D721Med (cell line): ENCODE results near the gene DSTN.
A peak's percentile ranks its signal among the peaks of the same experiment; 100 is the strongest.

ENCODE experiments used
- DNase-seq: peaks from one replicate; pipeline ENCODE4 v3.0.0; 2011; ENCODE audit warnings: low spot score; ENCODE audit not compliant: insufficient read length
- FAIRE-seq: peaks from 2 replicates; lab custom pipeline; 2011; peaks lifted over from hg19 to GRCh38; lab: Jason Lieb, UNC
- CTCF ChIP-seq: IDR thresholded peaks from 2 replicates; pipeline ENCODE4 v1.5.1; 2012; ENCODE audit warnings: mild to moderate bottlenecking, control low read depth; ENCODE audit not compliant: insufficient read depth; ENCODE audit errors: missing control alignments

DSTN gene

GRCh38 chr20:17653835-17654648 lies 84.2 kb downstream of the DSTN start:
- TF ChIP-seq CTCF = no peak
- DNase-seq = no peak
- FAIRE-seq = no peak

GRCh38 chr20:17654649-17655285 lies 84.9 kb downstream of the DSTN start:
- FAIRE-seq = no peak
- DNase-seq = no peak
- TF ChIP-seq CTCF = peak; percentile 45

GRCh38 chr20:17655286-17655651 lies 85.4 kb downstream of the DSTN start:
- no peak for TF ChIP-seq CTCF
- no peak for FAIRE-seq
- DNase-seq = no peak

- FAIRE-seq (no peak), DNase-seq (no peak)
- TF ChIP-seq CTCF = no peak
Observed at GRCh38 chr20:17655865-17656479, 86.1 kb downstream of the DSTN start.

- DNase-seq (no peak), FAIRE-seq (no peak)
- TF ChIP-seq CTCF = no peak
Observed at GRCh38 chr20:17657079-17657825, 87.4 kb downstream of the DSTN start.

GRCh38 chr20:17657898-17658647 lies 88.2 kb downstream of the DSTN start:
- no peak for DNase-seq
- no peak for TF ChIP-seq CTCF
- no peak for FAIRE-seq
